NCI-H2029 treated with DMSO at 0.1 percent for 48 hours (cell line): ENCODE data around the gene NUDT7.

ENCODE experiments used
- DNase-seq: peaks from one replicate; lab custom pipeline; 2025; lab: John Stamatoyannopoulos, UW

Gene NUDT7

GRCh38 chr16:77780378-77780837 lies 58.1 kb downstream of the NUDT7 start:
- DNase-seq, result no peak

GRCh38 chr16:77781091-77781490 lies 58.8 kb downstream of the NUDT7 start:
- DNase-seq, result no peak

GRCh38 chr16:77782694-77783093 lies 60.4 kb downstream of the NUDT7 start:
- no peak for DNase-seq

- no peak for DNase-seq
Measured at GRCh38 chr16:77784441-77785372, 62.4 kb downstream of the NUDT7 start.

GRCh38 chr16:77785373-77785764 lies 63.1 kb downstream of the NUDT7 start:
- peak; percentile 55 for DNase-seq

GRCh38 chr16:77786186-77786847 lies 64.0 kb downstream of the NUDT7 start:
- DNase-seq, result no peak

- DNase-seq, result no peak
Measured at GRCh38 chr16:77787452-77787851, 65.1 kb downstream of the NUDT7 start.

GRCh38 chr16:77788181-77789084 lies 66.1 kb downstream of the NUDT7 start, which contains the start of gene VAT1L:
Gene VAT1L, plus strand, starts transcription at chr16:77788564. Its CDS starts 119 bp downstream, at chr16:77788683.
- DNase-seq, result no peak

GRCh38 chr16:77789085-77790008 lies 67.0 kb downstream of the NUDT7 start:
- no peak for DNase-seq

- no peak for DNase-seq
Measured at GRCh38 chr16:77790009-77790372, 67.7 kb downstream of the NUDT7 start.

- DNase-seq, result no peak
Measured at GRCh38 chr16:77790912-77791311, 68.6 kb downstream of the NUDT7 start.
